Upper lobe of right lung (tissue), 1 donor: ENCODE measurements around the gene ATXN3L. TPM values are rescaled to one million over a fixed set of nuclear protein-coding genes. Genes with fewer than 3 reads are reported as not detected.

ENCODE experiments used
- ATAC-seq: fragments of 200-7000 bp; cut with Tn5 transposase; one replicate; pipeline ENCODE4 v1.9.1; 2020; ENCODE audit warnings: mild to moderate bottlenecking, moderate library complexity
- DNase-seq: peaks from one replicate; pipeline ENCODE4 v3.0.0-alpha.2; 2020
- H3K27ac ChIP-seq: fragments of 200-600 bp; one replicate; pipeline ENCODE4 v1.8.0; 2022
- H3K27me3 ChIP-seq: fragments of 200-600 bp; one replicate; pipeline ENCODE4 v1.8.0; 2022; ENCODE audit warnings: mild to moderate bottlenecking
- H3K36me3 ChIP-seq: fragments of 200-600 bp; one replicate; pipeline ENCODE4 v1.8.0; 2022
- H3K4me1 ChIP-seq: fragments of 200-600 bp; one replicate; pipeline ENCODE4 v1.8.0; 2022
- H3K4me3 ChIP-seq: fragments of 200-600 bp; one replicate; pipeline ENCODE4 v1.8.0; 2022; ENCODE audit warnings: mild to moderate bottlenecking
- H3K9me3 ChIP-seq: fragments of 200-600 bp; one replicate; pipeline ENCODE4 v1.8.0; 2022
- intact Hi-C: fragments of 100-400 bp; cut with DNase I; formaldehyde crosslinking; loops from one replicate; pipeline ENCODE4 v1.11.0; 2022
- total RNA-seq: library from RNA; stranded (reverse); fragmentation: NEBNext Ultra II Directional; extraction: Animal tissue kit (Norgen Biotek cat#: 25700); gene quantifications from one replicate; pipeline ENCODE4 v1.2.1, GENCODE V29; 2021
- TF ChIP-seq, protein P1 (sequence below): fragments of 200-600 bp; IDR thresholded peaks from one replicate; pipeline ENCODE4 v1.8.0; 2022; ENCODE audit warnings: antibody characterized with exemption
- donor health status: DM: no; HTN: yes; CAD: no; lungs with severe emphysema.

The ATXN3L gene
- total RNA-seq, 1 donor from 2014 or later: not detected

DNA sequence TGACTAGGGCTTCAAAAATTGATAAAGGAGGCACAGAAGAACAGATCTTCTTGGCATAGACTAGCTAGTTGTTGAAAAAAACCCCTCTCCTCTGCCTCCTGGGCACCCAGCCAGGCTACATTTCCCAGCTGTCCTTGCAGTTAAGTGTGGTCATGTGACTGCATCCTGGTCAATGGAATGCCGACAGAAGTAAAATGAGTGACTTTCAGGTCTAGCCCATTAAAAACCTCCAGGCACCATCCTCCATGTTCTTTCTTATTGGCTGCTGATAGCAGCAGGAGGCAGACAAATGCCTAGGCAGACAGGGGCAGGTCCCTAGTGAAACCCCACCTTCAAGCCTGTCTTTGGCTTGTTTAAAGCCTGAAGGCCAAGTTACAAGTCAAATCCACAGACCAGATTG, 35.3 kb downstream of the ATXN3L start:
- H3K9me3 ChIP-seq: no peaks in the 10 kb centered on the region
- H3K4me1 ChIP-seq: no peaks in the 10 kb centered on the region
- H3K36me3 ChIP-seq: no peaks in the 10 kb centered on the region
- no peak overlapping the region for H3K27ac ChIP-seq
- ATAC-seq (no peak), DNase-seq (no peak)
- TF ChIP-seq, protein P1, sequence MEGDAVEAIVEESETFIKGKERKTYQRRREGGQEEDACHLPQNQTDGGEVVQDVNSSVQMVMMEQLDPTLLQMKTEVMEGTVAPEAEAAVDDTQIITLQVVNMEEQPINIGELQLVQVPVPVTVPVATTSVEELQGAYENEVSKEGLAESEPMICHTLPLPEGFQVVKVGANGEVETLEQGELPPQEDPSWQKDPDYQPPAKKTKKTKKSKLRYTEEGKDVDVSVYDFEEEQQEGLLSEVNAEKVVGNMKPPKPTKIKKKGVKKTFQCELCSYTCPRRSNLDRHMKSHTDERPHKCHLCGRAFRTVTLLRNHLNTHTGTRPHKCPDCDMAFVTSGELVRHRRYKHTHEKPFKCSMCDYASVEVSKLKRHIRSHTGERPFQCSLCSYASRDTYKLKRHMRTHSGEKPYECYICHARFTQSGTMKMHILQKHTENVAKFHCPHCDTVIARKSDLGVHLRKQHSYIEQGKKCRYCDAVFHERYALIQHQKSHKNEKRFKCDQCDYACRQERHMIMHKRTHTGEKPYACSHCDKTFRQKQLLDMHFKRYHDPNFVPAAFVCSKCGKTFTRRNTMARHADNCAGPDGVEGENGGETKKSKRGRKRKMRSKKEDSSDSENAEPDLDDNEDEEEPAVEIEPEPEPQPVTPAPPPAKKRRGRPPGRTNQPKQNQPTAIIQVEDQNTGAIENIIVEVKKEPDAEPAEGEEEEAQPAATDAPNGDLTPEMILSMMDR: no peak
- no peaks in the 10 kb centered on the region for H3K27me3 ChIP-seq
- intact Hi-C loops: no loop called here
- H3K4me3 ChIP-seq: no peak overlapping the region

DNA sequence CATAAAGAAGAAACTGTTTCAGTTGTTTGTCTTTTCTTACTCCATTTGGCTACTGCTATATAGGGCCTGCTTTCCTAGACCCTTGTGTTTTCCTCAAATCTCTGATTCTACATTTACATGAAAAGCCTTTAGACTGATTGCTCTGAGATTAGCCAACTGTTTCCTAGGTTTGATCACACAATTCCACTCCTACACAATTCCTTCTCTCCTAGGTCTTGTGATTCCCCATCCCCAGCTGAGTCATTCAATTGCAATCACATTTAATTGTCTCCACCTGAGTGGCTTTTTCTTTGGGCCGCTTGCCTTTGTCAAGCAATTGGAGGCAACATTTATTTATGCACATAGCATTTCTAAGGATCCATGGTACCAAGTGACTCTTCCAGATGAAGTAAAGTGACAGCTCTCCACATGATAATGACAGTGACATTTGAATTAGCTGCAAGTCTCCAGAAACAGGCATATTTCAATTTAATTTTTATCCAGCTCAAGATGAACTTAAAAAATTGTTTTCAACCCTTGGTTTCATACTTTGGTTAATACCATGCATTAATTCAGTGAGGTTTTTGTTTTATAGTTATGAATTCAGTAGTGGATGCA, 35.8 kb downstream of the ATXN3L start:
- Histone ChIP-seq H3K9me3 (no peaks in the 10 kb centered on the region), H3K4me1 (no peaks in the 10 kb centered on the region), H3K27ac (no peak overlapping the region), H3K36me3 (no peaks in the 10 kb centered on the region), H3K27me3 (no peaks in the 10 kb centered on the region), H3K4me3 (no peak overlapping the region)
- TF ChIP-seq, protein P1: no peak
- ATAC-seq (no peak), DNase-seq (no peak)
- intact Hi-C loops: no loop called here

DNA sequence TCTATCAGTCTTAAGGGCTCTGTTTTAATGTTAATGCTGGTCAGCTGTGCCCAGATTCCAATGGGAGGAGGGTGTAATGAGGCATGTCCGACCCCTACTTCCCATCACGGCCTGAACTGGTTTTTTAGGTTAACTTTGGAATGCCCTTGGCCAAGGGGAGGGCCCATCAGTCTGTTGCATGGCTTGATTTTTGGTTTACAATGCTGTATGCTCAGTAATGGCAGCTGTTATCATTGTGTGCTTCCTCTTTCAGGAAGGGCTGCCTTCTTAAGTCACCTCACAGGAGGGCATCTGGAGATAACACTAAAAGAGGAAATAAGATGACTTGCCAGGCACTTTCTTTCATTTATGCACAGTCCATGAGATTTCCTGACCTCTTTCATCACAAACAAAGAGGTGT, 36.3 kb downstream of the ATXN3L start:
- peak; percentile 33 for ATAC-seq
- DNase-seq: no peak
- intact Hi-C loops: no loop called here
- Histone ChIP-seq H3K27ac (no peak overlapping the region), H3K36me3 (no peaks in the 10 kb centered on the region), H3K4me3 (no peak overlapping the region), H3K9me3 (no peaks in the 10 kb centered on the region), H3K27me3 (no peaks in the 10 kb centered on the region), H3K4me1 (no peaks in the 10 kb centered on the region)
- TF ChIP-seq, protein P1: no peak

DNA sequence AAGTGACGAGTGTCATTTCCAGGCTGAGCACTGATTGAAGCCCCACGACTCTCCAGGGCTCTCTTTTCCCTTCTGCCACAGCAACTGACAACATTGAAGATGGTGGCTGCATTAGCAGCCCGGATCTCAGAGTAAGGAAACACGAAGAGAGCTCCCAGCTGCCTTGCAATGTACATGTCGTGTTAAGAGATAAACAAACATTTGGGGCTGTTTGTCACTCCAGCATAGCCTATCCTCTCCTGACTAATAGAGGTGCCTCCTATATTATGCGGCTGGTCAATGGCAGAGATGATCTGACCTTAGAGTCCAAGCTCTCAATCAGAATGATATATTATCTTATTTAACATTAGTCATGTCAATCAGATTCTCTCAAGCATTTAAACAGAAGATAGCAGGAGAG, 38.6 kb downstream of the ATXN3L start:
- H3K27me3 ChIP-seq: no peaks in the 10 kb centered on the region
- intact Hi-C loops: no loop called here
- DNase-seq (no peak), ATAC-seq (no peak)
- H3K4me1 ChIP-seq: no peaks in the 10 kb centered on the region
- no peak overlapping the region for H3K4me3 ChIP-seq
- no peaks in the 10 kb centered on the region for H3K36me3 ChIP-seq
- TF ChIP-seq, protein P1: no peak
- H3K27ac ChIP-seq: no peak overlapping the region
- H3K9me3 ChIP-seq: no peaks in the 10 kb centered on the region

DNA sequence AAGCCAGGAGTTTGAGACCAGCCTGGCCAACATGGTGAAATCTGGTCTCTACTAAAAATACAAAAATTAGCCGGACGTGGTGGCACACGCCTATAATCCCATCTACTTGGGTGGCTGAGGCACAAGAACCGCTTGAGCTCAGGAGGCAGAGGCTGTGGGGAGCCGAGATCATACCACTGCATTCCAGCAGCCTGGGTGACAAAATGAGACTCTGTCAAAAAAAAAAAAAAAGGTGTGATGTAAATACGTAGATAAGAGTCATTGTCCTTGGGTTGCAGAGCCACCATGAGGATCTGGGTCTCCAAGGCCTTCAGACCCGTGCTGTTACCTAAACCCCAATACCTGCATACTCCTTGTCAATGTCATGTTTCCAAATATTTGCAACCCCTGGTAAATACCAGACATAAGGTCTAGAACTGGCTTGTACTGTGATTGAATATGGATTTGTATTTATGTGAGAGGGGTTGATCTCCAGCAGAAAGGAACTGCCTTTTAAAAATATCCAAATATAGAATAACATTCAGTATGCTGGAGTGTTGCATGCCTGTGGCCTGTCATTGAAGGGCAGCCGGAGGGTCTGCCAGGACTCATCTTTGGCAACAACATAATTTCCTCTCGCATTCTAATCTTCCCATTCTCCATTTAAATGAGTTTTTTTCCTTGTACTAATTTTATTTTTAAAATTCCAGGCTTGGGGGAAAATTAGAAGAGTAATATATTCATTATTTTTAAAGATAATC, 40.4 kb downstream of the ATXN3L start:
- no peaks in the 10 kb centered on the region for H3K36me3 ChIP-seq
- intact Hi-C loops: no loop called here
- no peak overlapping the region for H3K27ac ChIP-seq
- no peak overlapping the region for H3K4me3 ChIP-seq
- H3K27me3 ChIP-seq: no peaks in the 10 kb centered on the region
- ATAC-seq (no peak), DNase-seq (no peak)
- no peaks in the 10 kb centered on the region for H3K9me3 ChIP-seq
- TF ChIP-seq, protein P1: no peak
- H3K4me1 ChIP-seq: no peaks in the 10 kb centered on the region
